Kidney (tissue), 14 donors: ENCODE data around the gene ROR2. TPM values are rescaled to one million over a fixed set of nuclear protein-coding genes. Genes with fewer than 3 reads are reported as not detected.

Source experiments
- DNase-seq, 5 donors: peaks; one replicate each; pipeline ENCODE4 v3.0.0-alpha.2; 2013 to 2020
- FAIRE-seq: peaks from 2 replicates; lab custom pipeline; 2012; peaks lifted over from hg19 to GRCh38; lab: Jason Lieb, UNC
- H3K27ac ChIP-seq, 2 donors: one replicate each; pipeline ENCODE4 v1.7.0; 2013; ENCODE audit warnings: low read depth in 2 of 2, low read length in 2 of 2, inconsistent platforms in 1 of 2
- H3K27me3 ChIP-seq: one replicate; pipeline ENCODE4 v1.7.1; 2013; ENCODE audit warnings: low read length, inconsistent platforms; ENCODE audit not compliant: control insufficient read depth, insufficient read depth
- H3K36me3 ChIP-seq, 3 donors: one replicate each; pipeline versions ENCODE4 v1.7.0 to v1.7.1; 2013; ENCODE audit warnings: low read length in 3 of 3, control low read depth in 1 of 3, inconsistent platforms in 1 of 3; ENCODE audit not compliant: insufficient read depth in 3 of 3, control insufficient read depth in 2 of 3
- H3K4me1 ChIP-seq, 3 donors: one replicate each; pipeline versions ENCODE4 v1.7.0 to v1.7.1; 2013; ENCODE audit warnings: low read length in 3 of 3, inconsistent platforms in 1 of 3, low read depth in 1 of 3; ENCODE audit not compliant: control insufficient read depth in 2 of 3, insufficient read depth in 2 of 3
- H3K4me3 ChIP-seq, 3 donors: one replicate each; pipeline versions ENCODE4 v1.7.0 to v1.8.1; 2013; ENCODE audit warnings: low read length in 3 of 3, control low read depth in 1 of 3, inconsistent platforms in 1 of 3
- H3K9ac ChIP-seq, 3 donors: one replicate each; pipeline versions ENCODE4 v1.7.0 to v1.7.1; 2013; ENCODE audit warnings: low read length in 3 of 3, control low read depth in 1 of 3, inconsistent platforms in 1 of 3
- H3K9me3 ChIP-seq, 3 donors: one replicate each; pipeline versions ENCODE4 v1.7.0 to v1.7.1; 2013; ENCODE audit warnings: low read length in 3 of 3, control low read depth in 1 of 3, inconsistent platforms in 1 of 3; ENCODE audit not compliant: control insufficient read depth in 2 of 3, insufficient read depth in 1 of 3
- CTCF ChIP-seq: IDR thresholded peaks from 3 replicates; pipeline ENCODE4 v1.5.1; 2012; ENCODE audit warnings: mild to moderate bottlenecking, moderate library complexity, borderline replicate concordance; ENCODE audit not compliant: insufficient read depth; ENCODE audit errors: extremely low read depth
- intact Hi-C: fragments of 100-400 bp; cut with DNase I; formaldehyde crosslinking; loops from one replicate; pipeline ENCODE4 v1.11.1; 2022
- polyA plus RNA-seq: library from polyadenylated mRNA; stranded (reverse); fragments of 350-450 nt; fragmentation: Illumina TruSeq; extraction: RNeasy Lipid Tissue Mini Kit (QIAGEN cat#74804); gene quantifications from one replicate; pipeline ENCODE4 v1.2.3, GENCODE V29; 2014; ENCODE audit warnings: low read depth, low replicate concordance; ENCODE audit not compliant: insufficient read depth
- total RNA-seq: library from RNA; stranded (reverse); fragmentation: NEBNext Ultra II Directional; extraction: Animal tissue kit (Norgen Biotek cat#: 25700); gene quantifications from one replicate; pipeline ENCODE4 v1.2.1, GENCODE V29; 2021
- donor health status: control.
- donor health status: control.
- donor health status: control.
- donor health status: control.
- donor health status: control.
- donor health status: DM: yes; HTN: yes; CAD: no.
- donor health status: Normal renal cell carcinoma (clear cell type).

The ROR2 gene
- total and polyA plus RNA-seq, 2 donors from 2014 or later = 1.5 to 5.7 TPM

- no peak for TF ChIP-seq CTCF
- Histone ChIP-seq H3K27me3 (no peaks in the 10 kb centered on the region), H3K9ac (no peak overlapping the region), H3K36me3 (no peaks in the 10 kb centered on the region), H3K4me1 (no peaks in the 10 kb centered on the region), H3K9me3 (peaks cover 0 to 3% (median 0%) of the 10 kb centered on the region in 3 donors), H3K4me3 (no peak overlapping the region), H3K27ac (no peak overlapping the region)
- FAIRE-seq = no peak
- intact Hi-C loops = no loop called here
- DNase-seq = peak in 1 of 5 donors; percentile 34
These were observed 193.6 kb downstream of the ROR2 start for GRCh38 chr9:91756510-91756780.

- DNase-seq (no peak), FAIRE-seq (no peak)
- Histone ChIP-seq H3K27me3 (no peaks in the 10 kb centered on the region), H3K36me3 (no peaks in the 10 kb centered on the region), H3K4me3 (no peak overlapping the region), H3K27ac (no peak overlapping the region), H3K9me3 (peaks cover 0 to 3% (median 0%) of the 10 kb centered on the region in 3 donors), H3K4me1 (no peaks in the 10 kb centered on the region), H3K9ac (no peak overlapping the region)
- intact Hi-C loops = no loop called here
- TF ChIP-seq CTCF = no peak
These were observed 194.1 kb downstream of the ROR2 start for GRCh38 chr9:91755761-91756509.

- intact Hi-C loops = no loop called here
- no peak overlapping the region for H3K4me3 ChIP-seq
- no peak overlapping the region for H3K9ac ChIP-seq
- DNase-seq (no peak), FAIRE-seq (no peak)
- no peaks in the 10 kb centered on the region for H3K27me3 ChIP-seq
- H3K36me3 ChIP-seq = no peaks in the 10 kb centered on the region
- no peaks in the 10 kb centered on the region for H3K9me3 ChIP-seq
- H3K4me1 ChIP-seq = no peaks in the 10 kb centered on the region
- no peak overlapping the region for H3K27ac ChIP-seq
- TF ChIP-seq CTCF = no peak
These were observed 196.3 kb downstream of the ROR2 start for GRCh38 chr9:91753711-91754110.

- no peaks in the 10 kb centered on the region for H3K4me1 ChIP-seq
- no peak overlapping the region for H3K9ac ChIP-seq
- FAIRE-seq (no peak), DNase-seq (no peak)
- H3K4me3 ChIP-seq = no peak overlapping the region
- intact Hi-C loops = no loop called here
- H3K36me3 ChIP-seq = no peaks in the 10 kb centered on the region
- H3K9me3 ChIP-seq = no peaks in the 10 kb centered on the region
- H3K27me3 ChIP-seq = no peaks in the 10 kb centered on the region
- TF ChIP-seq CTCF = no peak
- no peak overlapping the region for H3K27ac ChIP-seq
These were observed 198.1 kb downstream of the ROR2 start for GRCh38 chr9:91751922-91752321.
